Stomach (tissue), 4 donors: ENCODE data around the gene NFATC2.

Source experiments
- POLR2AphosphoS5 ChIP-seq, 3 donors: sonication (generic); formaldehyde crosslinking; IDR thresholded peaks; one replicate each; pipeline ENCODE4 v1.6.1; 2016; ENCODE audit warnings: antibody characterized with exemption in 3 of 3
- TF ChIP-seq, protein P1 (sequence below), 7 experiments: fragments of 450-650 bp in 4 of 7; fragments of 200-600 bp in 3 of 7; sonication (generic) in 3 of 7; IDR thresholded peaks; one replicate each; pipeline ENCODE4 v1.5.1; 2016 to 2019; ENCODE audit warnings: antibody characterized with exemption in 7 of 7, control low read depth in 2 of 7, mild to moderate bottlenecking in 1 of 7

DNA sequence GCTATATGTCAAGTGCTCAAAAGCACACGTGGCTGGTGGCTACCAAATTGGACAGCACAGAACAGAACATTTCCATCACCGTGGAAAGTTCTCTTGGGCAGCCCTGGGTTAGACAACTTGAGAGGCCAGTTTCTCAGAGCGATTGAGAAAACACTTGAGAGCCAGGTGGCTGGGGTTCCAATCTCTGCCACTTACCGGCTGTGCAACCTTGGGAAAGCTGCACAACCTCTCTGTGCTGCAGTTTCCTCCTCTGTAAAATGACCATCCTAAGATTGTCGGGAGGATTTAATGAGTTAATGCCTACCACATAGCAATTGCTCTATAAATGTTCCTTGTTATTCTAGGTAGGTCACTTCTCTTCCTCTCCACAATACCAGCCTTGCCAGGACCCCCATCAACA, 25.1 kb upstream of the NFATC2 start:
- TF ChIP-seq, protein P1, sequence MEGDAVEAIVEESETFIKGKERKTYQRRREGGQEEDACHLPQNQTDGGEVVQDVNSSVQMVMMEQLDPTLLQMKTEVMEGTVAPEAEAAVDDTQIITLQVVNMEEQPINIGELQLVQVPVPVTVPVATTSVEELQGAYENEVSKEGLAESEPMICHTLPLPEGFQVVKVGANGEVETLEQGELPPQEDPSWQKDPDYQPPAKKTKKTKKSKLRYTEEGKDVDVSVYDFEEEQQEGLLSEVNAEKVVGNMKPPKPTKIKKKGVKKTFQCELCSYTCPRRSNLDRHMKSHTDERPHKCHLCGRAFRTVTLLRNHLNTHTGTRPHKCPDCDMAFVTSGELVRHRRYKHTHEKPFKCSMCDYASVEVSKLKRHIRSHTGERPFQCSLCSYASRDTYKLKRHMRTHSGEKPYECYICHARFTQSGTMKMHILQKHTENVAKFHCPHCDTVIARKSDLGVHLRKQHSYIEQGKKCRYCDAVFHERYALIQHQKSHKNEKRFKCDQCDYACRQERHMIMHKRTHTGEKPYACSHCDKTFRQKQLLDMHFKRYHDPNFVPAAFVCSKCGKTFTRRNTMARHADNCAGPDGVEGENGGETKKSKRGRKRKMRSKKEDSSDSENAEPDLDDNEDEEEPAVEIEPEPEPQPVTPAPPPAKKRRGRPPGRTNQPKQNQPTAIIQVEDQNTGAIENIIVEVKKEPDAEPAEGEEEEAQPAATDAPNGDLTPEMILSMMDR (IDR thresholded peaks at IDR 0.05), result no peak
- no peak for TF ChIP-seq POLR2AphosphoS5 (IDR thresholded peaks at IDR 0.05)
